ENCODE data around the gene UBE4A.

DNA sequence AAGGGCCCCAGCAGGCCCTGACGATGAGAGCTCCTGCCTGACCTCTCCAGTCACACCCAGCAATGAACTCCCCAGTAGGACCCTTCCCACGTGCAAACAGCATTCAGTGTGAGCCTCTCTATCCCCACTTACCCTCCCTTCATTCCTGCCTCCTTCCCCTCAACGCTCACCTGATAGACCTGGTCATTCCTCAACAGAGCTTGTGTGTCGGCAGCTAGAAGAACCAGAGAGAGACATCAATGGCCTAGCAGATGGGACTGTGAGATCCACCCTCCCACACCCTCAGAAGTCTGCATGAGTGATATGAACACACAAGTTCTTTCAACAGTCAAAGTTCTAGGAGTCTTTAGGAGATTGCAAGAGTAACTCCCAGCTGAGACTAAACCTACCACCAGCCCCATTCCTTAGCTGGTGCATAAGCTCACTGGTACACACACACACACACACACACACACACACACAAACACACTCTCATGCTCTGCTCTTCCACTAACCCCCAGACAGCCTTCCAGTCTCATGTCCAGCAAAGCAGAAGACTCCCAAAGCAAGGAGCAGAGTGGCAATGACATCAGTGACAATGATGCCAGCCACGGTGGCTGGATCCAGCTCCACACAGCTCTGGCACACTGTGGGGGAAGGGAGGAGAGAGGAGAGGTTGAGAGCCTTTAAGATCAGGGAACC, 20.0 kb upstream of the UBE4A start:
- no peak for TF ChIP-seq CTCF (IDR thresholded peaks at IDR 0.05)
- TF ChIP-seq POLR2A (IDR thresholded peaks at IDR 0.05) = no peak

Measured in adrenal gland (tissue), 5 donors.